Measurements from ENCODE around the gene SMIM24.
A peak's percentile ranks its signal among the peaks of the same experiment; 100 is the strongest.

SMIM24 gene

GRCh38 chr19:3474010-3474409 is 6.3 kb downstream of the SMIM24 start:
- DNase-seq (ENCODE audit: low spot score): no peak

DNA sequence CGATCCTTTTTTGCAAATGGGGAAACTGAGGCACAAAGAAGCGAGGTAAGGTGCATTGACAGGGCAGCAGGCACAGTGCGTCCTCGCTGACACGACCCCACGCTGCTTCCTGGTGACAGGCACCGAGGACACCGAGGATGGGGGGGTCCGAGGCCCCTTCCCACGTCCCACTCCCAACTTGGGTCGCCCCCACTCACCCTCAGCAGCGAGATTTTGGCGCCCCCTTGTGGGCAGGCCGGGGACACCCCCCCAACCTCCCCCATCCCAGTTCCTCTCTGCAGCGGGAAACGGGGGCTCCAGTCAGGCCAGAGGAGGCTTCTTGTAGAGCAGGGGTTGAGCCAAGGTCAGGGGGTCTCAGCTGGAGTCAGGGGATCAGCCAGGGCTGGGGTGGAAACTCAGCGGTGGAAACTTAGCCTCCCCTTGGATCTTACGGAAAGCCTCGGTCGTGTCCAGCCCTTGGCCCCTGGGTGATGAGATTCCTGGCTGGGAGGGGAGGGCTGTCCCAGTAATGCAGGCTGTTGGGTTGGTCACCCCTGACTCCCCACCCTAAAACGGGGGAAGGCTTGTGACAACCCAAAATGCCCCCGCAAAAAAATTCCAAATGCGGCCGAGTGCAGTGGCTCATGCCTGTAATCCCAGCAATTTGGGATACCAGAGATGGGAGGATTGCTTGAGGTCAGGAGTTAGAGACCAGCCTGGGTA is 8.2 kb downstream of the SMIM24 start:
- DNase-seq (ENCODE audit: low spot score): peak; percentile 11

- no peak for DNase-seq (ENCODE audit: low spot score)
Measured at GRCh38 chr19:3470500-3471128, 9.7 kb downstream of the SMIM24 start.

- no peak for DNase-seq (ENCODE audit: low spot score)
Measured at GRCh38 chr19:3469638-3470499, 10.5 kb downstream of the SMIM24 start.

DNA sequence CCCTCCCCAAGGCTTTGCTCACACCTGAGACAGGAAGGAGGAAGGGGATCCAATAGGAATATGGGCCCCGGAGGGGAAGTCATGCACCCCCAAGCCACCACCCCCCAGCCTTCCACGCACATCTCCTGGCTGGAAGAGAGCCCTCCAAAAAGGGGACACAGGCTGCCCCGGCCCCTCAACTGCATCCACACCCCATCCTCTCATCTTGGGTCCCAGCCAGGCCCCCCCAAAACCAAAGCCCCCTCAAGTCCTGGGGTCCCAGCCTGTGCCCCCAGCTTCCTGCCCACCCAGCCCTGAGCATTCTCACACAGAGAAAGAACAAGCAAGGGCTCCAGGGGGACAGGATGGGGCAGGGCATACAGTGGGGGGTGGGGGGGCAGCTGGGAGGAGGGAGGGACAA is 12.1 kb downstream of the SMIM24 start:
- DNase-seq (ENCODE audit: low spot score): no peak

GRCh38 chr19:3467437-3468198 is 12.7 kb downstream of the SMIM24 start:
- DNase-seq (ENCODE audit: low spot score): no peak

DNA sequence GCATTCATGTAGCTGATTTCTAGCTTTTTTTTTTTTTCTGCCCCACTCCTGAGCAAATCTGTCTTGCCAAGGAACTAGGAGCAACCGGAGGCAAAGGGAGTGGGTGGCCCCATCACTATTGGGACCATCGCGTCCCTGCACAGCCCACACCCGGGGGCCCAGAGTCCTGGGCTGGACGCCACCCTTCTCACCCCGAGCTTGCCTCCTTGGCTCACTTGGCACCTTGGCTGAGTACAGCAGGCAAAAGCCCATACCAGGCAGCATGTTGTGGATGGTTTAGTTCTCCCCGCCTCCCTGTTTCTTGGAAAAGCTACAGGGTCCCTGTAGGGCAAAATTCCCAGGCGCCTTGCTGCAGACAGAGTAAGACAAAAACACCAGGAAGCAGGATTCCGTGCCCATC is 13.7 kb downstream of the SMIM24 start:
- no peak for DNase-seq (ENCODE audit: low spot score)

DNA sequence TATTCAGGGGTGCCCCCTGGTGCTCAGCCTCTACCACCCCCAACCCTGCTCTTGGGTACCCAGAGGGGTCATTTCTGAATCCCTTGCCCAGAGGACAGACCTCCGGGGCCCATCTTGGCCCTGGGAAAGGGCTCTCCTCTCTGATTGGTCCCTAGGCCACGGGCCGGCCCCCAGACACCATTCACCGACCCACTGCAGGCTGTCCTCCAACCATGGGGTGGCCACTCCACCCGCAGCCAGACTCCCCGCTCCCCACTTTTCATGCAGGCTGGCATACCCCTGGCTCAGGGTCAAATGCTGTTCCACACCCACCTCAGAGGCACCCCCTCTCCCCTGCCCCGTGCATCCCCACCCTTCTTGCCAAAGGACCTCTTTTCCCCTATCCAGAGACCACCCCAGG is 14.8 kb downstream of the SMIM24 start:
- DNase-seq (ENCODE audit: low spot score): no peak

GRCh38 chr19:3464587-3465235 is 15.6 kb downstream of the SMIM24 start:
- no peak for DNase-seq (ENCODE audit: low spot score)

- no peak for DNase-seq (ENCODE audit: low spot score)
Measured at GRCh38 chr19:3463714-3464586, 16.4 kb downstream of the SMIM24 start.

DNA sequence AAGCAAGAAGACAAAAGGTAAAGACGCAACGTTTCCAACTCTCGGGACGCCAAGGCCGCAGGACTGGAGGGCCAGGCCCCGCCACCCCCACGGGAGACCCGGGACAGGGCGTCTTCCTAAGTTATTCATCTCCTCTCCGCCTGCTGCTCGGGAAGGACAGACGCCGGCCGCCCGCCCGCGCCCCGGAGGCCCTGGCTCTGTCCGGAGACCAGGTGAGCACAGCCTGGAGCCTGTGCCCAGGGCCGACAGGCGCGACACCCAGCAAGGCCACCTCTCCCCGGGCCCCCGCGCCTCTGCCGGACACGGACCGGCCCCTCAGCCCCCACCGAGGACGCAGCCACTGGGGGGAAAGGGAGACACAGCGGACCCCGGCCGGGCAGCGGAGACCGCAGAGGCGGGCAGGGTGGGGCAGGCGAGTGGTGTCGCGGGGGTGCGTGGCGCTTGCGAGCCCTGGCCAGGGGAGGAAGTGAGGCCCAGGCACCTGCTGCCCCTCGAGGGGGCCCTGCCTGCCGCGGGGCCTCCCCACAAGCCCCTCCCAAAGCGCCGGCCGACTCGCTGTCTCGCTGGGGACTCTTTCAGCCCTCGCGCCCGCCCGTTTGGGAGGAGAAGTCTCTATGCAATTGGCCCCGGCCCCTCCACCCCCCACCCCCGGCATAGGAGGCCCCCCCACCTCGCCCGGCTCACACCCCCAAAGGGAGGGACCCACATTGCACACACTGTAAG is 17.2 kb downstream of the SMIM24 start:
- no peak for DNase-seq (ENCODE audit: low spot score)

- no peak for DNase-seq (ENCODE audit: low spot score)
Measured at GRCh38 chr19:3459965-3460582, 20.3 kb downstream of the SMIM24 start.

- peak; percentile 88 for DNase-seq (ENCODE audit: low spot score)
Measured at GRCh38 chr19:3459089-3459881, 21.0 kb downstream of the SMIM24 start.

DNA sequence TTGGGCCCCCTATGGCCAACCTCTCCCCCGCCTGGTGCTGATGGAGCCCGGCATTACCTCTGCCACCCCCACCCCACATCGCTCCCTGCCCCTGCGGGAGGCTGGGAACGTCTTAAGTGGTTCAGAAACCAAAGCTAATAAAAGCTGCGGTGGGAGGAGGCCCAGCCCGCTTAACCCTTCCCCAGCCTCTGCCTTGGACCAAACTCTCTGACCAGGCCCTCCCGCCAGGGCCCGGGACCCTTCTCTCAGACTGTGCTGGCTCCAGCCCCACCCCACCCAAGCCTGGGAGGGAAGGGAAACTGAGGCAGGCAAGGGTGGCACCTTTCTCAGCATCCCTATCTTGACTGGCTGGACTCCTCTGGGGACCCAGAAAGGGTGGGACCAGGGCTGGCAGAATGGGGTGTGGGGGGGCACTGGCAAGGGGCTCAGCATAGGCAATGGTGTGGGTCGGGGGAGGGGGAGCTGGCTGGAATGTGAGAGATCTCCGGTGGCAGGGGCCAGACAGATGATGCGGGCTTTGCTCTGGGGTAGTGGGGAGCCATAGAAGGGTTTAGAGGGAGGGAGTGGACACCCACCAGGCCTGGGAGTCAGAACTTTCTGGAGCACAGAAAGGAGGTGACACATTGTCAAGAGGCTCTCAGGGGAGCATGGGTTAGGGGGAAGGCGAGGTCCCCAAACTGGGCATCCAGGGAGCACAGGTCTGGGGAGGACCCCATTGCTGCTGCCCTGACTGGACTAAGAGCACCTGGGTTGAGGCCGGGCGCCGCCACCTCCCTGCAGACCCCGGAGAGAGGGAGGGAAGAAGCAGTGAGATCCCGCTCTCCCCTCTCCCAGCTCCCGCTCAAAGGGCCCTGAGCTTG is 21.9 kb downstream of the SMIM24 start:
- DNase-seq (ENCODE audit: low spot score): no peak

DNA sequence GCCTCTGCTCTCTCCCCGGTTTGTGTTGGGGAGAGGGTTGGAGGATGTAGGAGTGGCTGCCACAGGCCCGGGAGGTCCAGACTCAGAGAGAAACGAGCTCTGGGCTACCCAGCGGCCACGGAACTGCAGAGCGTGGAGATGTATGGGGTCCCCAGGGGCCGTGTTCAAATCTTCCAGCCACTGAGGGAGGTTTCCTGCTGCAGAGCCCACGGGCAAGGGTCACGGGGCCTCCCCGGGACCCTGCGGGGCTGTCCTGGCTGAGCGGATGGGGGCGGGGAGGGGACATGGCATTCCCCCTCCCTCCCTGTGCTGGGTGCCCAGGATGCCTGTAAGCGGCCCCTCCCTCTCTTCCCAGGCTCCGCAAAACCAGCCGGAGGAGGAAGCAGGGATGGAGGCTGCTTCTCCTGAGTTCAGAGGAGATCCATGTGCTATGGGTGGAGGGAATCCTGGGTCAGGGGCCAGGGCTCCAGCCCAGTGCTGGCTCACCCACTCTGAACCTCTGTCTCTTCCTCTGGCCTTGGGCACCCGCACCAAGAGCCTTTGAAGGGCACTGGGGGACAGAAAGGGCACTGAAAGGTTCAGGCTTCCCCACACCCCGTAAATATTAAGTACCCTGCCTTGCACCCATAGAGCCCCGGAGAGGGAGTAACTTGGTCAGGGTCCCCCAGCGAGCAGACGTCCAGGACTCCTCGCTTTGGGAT is 22.6 kb downstream of the SMIM24 start:
- no peak for DNase-seq (ENCODE audit: low spot score)

DNA sequence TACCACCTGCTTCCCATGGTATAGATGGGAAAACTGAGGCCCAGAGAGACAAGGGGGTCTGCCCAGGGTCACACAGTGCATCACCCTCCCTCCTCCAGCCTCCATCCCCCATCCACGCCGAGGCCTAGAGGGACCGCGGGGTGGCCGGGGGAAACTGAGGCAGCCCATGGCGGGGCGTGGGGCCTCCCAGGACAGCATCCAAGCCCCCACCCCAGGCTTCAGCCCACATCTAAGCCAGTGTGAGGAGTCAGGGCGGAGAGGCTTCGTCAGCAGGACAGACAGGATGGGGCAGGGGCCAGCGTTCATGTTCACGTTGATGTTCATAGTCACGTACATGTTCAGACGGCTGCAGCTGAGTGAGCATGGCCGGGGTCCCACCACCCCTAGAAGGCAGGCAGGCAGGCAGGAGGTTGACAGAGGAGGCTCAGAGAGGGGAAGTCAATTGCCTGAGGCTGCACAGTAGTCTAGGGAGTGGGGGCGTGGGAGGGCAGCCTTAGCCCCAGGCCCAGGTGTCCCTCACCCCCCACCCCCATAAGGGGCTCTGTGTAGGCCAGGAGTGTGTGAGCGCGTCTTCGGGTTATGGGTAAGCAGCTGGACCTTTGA is 23.3 kb downstream of the SMIM24 start:
- DNase-seq (ENCODE audit: low spot score): no peak
